Neuronal stem cell (in vitro differentiated cells): Measurements from ENCODE around the gene HSF2.
"Not testable (repeated sequence)": the region's sequence is repeated elsewhere in the genome, so short reads cannot be mapped to it uniquely, and the experiment has no call there.

ENCODE experiments used
- DNase-seq: peaks from one replicate; pipeline ENCODE4 v3.0.0-alpha.2; 2013; ENCODE audit warnings: low spot score
- H2AFZ ChIP-seq: one replicate; pipeline ENCODE4 v1.6.1; 2013; ENCODE audit warnings: mild to moderate bottlenecking, low read length, inconsistent platforms
- H2AK5ac ChIP-seq: 2 replicates; pipeline ENCODE4 v1.6.1; 2013; ENCODE audit warnings: low read depth, mild to moderate bottlenecking, inconsistent platforms, low read length, moderate library complexity, mixed read lengths
- H2BK120ac ChIP-seq: 2 replicates; pipeline ENCODE4 v1.6.1; 2013; ENCODE audit warnings: low read depth, mild to moderate bottlenecking, inconsistent platforms, low read length, moderate library complexity, mixed read lengths
- H2BK12ac ChIP-seq: one replicate; pipeline ENCODE4 v1.6.1; 2013; ENCODE audit warnings: low read length, inconsistent platforms
- H2BK15ac ChIP-seq: 2 replicates; pipeline ENCODE4 v1.6.1; 2013; ENCODE audit warnings: mild to moderate bottlenecking, low read length, inconsistent platforms, mixed read lengths
- H2BK5ac ChIP-seq: one replicate; pipeline ENCODE4 v1.6.1; 2013; ENCODE audit warnings: inconsistent platforms, mild to moderate bottlenecking, low read length, moderate library complexity
- H3K14ac ChIP-seq: one replicate; pipeline ENCODE4 v1.6.1; 2013; ENCODE audit warnings: low read length, inconsistent platforms
- H3K18ac ChIP-seq: 2 replicates; pipeline ENCODE4 v1.6.1; 2013; ENCODE audit warnings: low read length, inconsistent platforms
- H3K23ac ChIP-seq: 2 replicates; pipeline ENCODE4 v1.6.1; 2013; ENCODE audit warnings: low read depth, mild to moderate bottlenecking, mixed read lengths, low read length, inconsistent platforms; ENCODE audit not compliant: poor library complexity
- H3K27ac ChIP-seq: replicated peaks from 3 replicates; pipeline ENCODE4 v1.5.1; 2013; ENCODE audit warnings: low read length, inconsistent platforms
- H3K27me3 ChIP-seq, 3 experiments: 2 replicates each; pipeline ENCODE4 v1.6.1; 2013; ENCODE audit warnings: low read length in 3 of 3, mild to moderate bottlenecking in 2 of 3, inconsistent platforms in 1 of 3, low read depth in 1 of 3, mixed read lengths in 1 of 3, moderate library complexity in 1 of 3; ENCODE audit not compliant: control insufficient read depth in 3 of 3, insufficient read depth in 3 of 3
- H3K36me3 ChIP-seq, 2 donors: replicated peaks in 1 of 2; 2 replicates each; pipeline ENCODE4 v1.6.1; 2013; ENCODE audit warnings: low read length in 2 of 2; ENCODE audit not compliant: control insufficient read depth in 2 of 2, insufficient read depth in 2 of 2
- H3K4ac ChIP-seq: 2 replicates; pipeline ENCODE4 v1.6.1; 2013; ENCODE audit warnings: inconsistent platforms, mild to moderate bottlenecking, low read length, moderate library complexity
- H3K4me1 ChIP-seq, 2 donors: 1 replicate in 1 of 2; 2 replicates in 1 of 2; pipeline ENCODE4 v1.6.1; 2013; ENCODE audit warnings: low read length in 2 of 2, low read depth in 1 of 2; ENCODE audit not compliant: control insufficient read depth in 2 of 2, insufficient read depth in 1 of 2
- H3K4me2 ChIP-seq: one replicate; pipeline ENCODE4 v1.6.1; 2013; ENCODE audit warnings: mild to moderate bottlenecking, low read length, inconsistent platforms; ENCODE audit not compliant: insufficient read depth, poor library complexity, severe bottlenecking
- H3K4me3 ChIP-seq, 2 donors: 2 replicates each; pipeline ENCODE4 v1.5.1; 2013; ENCODE audit warnings: low read length in 2 of 2, mild to moderate bottlenecking in 2 of 2, inconsistent platforms in 1 of 2, moderate library complexity in 1 of 2
- H3K79me1 ChIP-seq: one replicate; pipeline ENCODE4 v1.6.1; 2013; ENCODE audit warnings: low read depth, mild to moderate bottlenecking, inconsistent platforms, low read length, moderate library complexity
- H3K9ac ChIP-seq: one replicate; pipeline ENCODE4 v1.6.1; 2013; ENCODE audit warnings: mild to moderate bottlenecking, low read depth, low read length, inconsistent platforms; ENCODE audit not compliant: poor library complexity
- H3K9me3 ChIP-seq, 2 donors: replicated peaks in 1 of 2; 2 replicates each; pipeline versions ENCODE3 to v1.6.1; 2013; ENCODE audit warnings: low read length in 2 of 2, mild to moderate bottlenecking in 2 of 2, inconsistent platforms in 1 of 2, low read depth in 1 of 2, mixed read lengths in 1 of 2, moderate library complexity in 1 of 2; ENCODE audit not compliant: control insufficient read depth in 2 of 2, insufficient read depth in 1 of 2
- H4K8ac ChIP-seq: one replicate; pipeline ENCODE4 v1.6.1; 2013; ENCODE audit warnings: low read depth, mild to moderate bottlenecking, inconsistent platforms, low read length, moderate library complexity
- H4K91ac ChIP-seq: one replicate; pipeline ENCODE4 v1.6.1; 2013; ENCODE audit warnings: low read length, low read depth, mild to moderate bottlenecking, inconsistent platforms; ENCODE audit not compliant: poor library complexity
- WGBS, 2 donors: extraction: QIAGEN DNeasy Blood & Tissue Kit; methylation state at CpG; one replicate each; pipeline ENCODE4 v1.1.7; 2013; ENCODE audit warnings: missing lambda C conversion rate in 2 of 2, mixed read lengths in 1 of 2; ENCODE audit not compliant: insufficient read length in 2 of 2, insufficient replicate concordance in 1 of 2; ENCODE audit errors: extremely low coverage in 2 of 2; 5-methylcytosine and 5-hydroxymethylcytosine counted together

The HSF2 gene

GRCh38 chr6:122458087-122458486, 58.6 kb downstream of the HSF2 start:
- no peak overlapping the region for H2BK120ac ChIP-seq
- no peak overlapping the region for H3K14ac ChIP-seq
- H3K27me3 ChIP-seq: no peaks in the 10 kb centered on the region
- no peak overlapping the region for H4K91ac ChIP-seq
- no peak overlapping the region for H2BK12ac ChIP-seq
- H3K9me3 ChIP-seq: peaks cover 0 to 7% of the 10 kb centered on the region in 2 donors
- H4K8ac ChIP-seq: no peak overlapping the region
- H3K36me3 ChIP-seq: peaks cover 3 to 60% of the 10 kb centered on the region in 2 donors
- no peak overlapping the region for H2BK15ac ChIP-seq
- no peak overlapping the region for H2BK5ac ChIP-seq
- H3K4me2 ChIP-seq: no peak overlapping the region
- no peak for DNase-seq
- peaks cover 0 to 13% of the 10 kb centered on the region in 2 donors for H3K4me1 ChIP-seq
- peaks cover 1% of the 10 kb centered on the region for H3K79me1 ChIP-seq
- no peak overlapping the region for H3K18ac ChIP-seq
- H2AK5ac ChIP-seq: no peak overlapping the region
- H3K4me3 ChIP-seq: no peak overlapping the region
- H3K9ac ChIP-seq: no peak overlapping the region
- no peak overlapping the region for H3K23ac ChIP-seq
- no CpG with 5 or more reads among the region's 1 CpG for WGBS, 2 donors
- H3K27ac ChIP-seq: no peak overlapping the region
- H3K4ac ChIP-seq: no peak overlapping the region
- no peak overlapping the region for H2AFZ ChIP-seq

GRCh38 chr6:122459240-122459639, 59.8 kb downstream of the HSF2 start:
- H3K14ac ChIP-seq: no peak overlapping the region
- H3K18ac ChIP-seq: no peak overlapping the region
- no peak overlapping the region for H3K9ac ChIP-seq
- no peak overlapping the region for H3K4me3 ChIP-seq
- H2AK5ac ChIP-seq: no peak overlapping the region
- H3K9me3 ChIP-seq: peaks cover 0 to 15% of the 10 kb centered on the region in 2 donors
- H4K8ac ChIP-seq: no peak overlapping the region
- no peak overlapping the region for H2BK5ac ChIP-seq
- no peak overlapping the region for H2BK12ac ChIP-seq
- H3K27ac ChIP-seq: no peak overlapping the region
- no peak overlapping the region for H3K23ac ChIP-seq
- no peaks in the 10 kb centered on the region for H3K27me3 ChIP-seq
- WGBS, 2 donors: no CpG with 5 or more reads among the region's 2 CpGs
- H2BK120ac ChIP-seq: no peak overlapping the region
- no peak overlapping the region for H4K91ac ChIP-seq
- H2BK15ac ChIP-seq: no peak overlapping the region
- peaks cover 0 to 13% of the 10 kb centered on the region in 2 donors for H3K4me1 ChIP-seq
- no peak overlapping the region for H3K4ac ChIP-seq
- DNase-seq: no peak
- H3K36me3 ChIP-seq: peaks cover 3 to 53% of the 10 kb centered on the region in 2 donors
- peaks cover 1% of the 10 kb centered on the region for H3K79me1 ChIP-seq
- no peak overlapping the region for H2AFZ ChIP-seq
- H3K4me2 ChIP-seq: no peak overlapping the region

GRCh38 chr6:122459865-122460416, 60.5 kb downstream of the HSF2 start:
- not testable (repeated sequence) for H3K14ac ChIP-seq, H3K27ac ChIP-seq, H3K23ac ChIP-seq, DNase-seq, H2BK15ac ChIP-seq, H2BK5ac ChIP-seq, H3K4me2 ChIP-seq, H2BK12ac ChIP-seq, H3K18ac ChIP-seq, H3K4ac ChIP-seq, H4K8ac ChIP-seq, H2AFZ ChIP-seq, H4K91ac ChIP-seq, H3K4me3 ChIP-seq, H2AK5ac ChIP-seq, H3K79me1 ChIP-seq, H2BK120ac ChIP-seq, H3K27me3 ChIP-seq, H3K9ac ChIP-seq
- Histone ChIP-seq H3K9me3 (peaks cover 0 to 21% of the 10 kb centered on the region in 2 donors), H3K36me3 (peaks cover 0 to 52% of the 10 kb centered on the region in 2 donors), H3K4me1 (peaks cover 0 to 13% of the 10 kb centered on the region in 2 donors)
- WGBS, 2 donors: no CpG with 5 or more reads among the region's 8 CpGs

GRCh38 chr6:122461885-122462284, 62.4 kb downstream of the HSF2 start:
- no peak overlapping the region for H4K91ac ChIP-seq
- no peak overlapping the region for H2AK5ac ChIP-seq
- DNase-seq: no peak
- no peak overlapping the region for H3K4me3 ChIP-seq
- H4K8ac ChIP-seq: no peak overlapping the region
- no peak overlapping the region for H3K4me2 ChIP-seq
- H3K27ac ChIP-seq: no peak overlapping the region
- no peak overlapping the region for H2BK120ac ChIP-seq
- no peak overlapping the region for H3K4ac ChIP-seq
- peaks cover 0 to 13% of the 10 kb centered on the region in 2 donors for H3K4me1 ChIP-seq
- H3K79me1 ChIP-seq: peaks cover 1% of the 10 kb centered on the region
- H3K9me3 ChIP-seq: peaks cover 0 to 24% of the 10 kb centered on the region in 2 donors
- H3K14ac ChIP-seq: no peak overlapping the region
- WGBS, 2 donors: no CpG with 5 or more reads among the region's 2 CpGs
- H3K27me3 ChIP-seq: no peaks in the 10 kb centered on the region
- H2BK5ac ChIP-seq: no peak overlapping the region
- H3K23ac ChIP-seq: no peak overlapping the region
- H3K9ac ChIP-seq: no peak overlapping the region
- no peak overlapping the region for H2BK12ac ChIP-seq
- no peak overlapping the region for H3K18ac ChIP-seq
- H2BK15ac ChIP-seq: no peak overlapping the region
- peaks cover 0 to 52% of the 10 kb centered on the region in 2 donors for H3K36me3 ChIP-seq
- no peak overlapping the region for H2AFZ ChIP-seq
